Stimulated activated CD4-positive, alpha-beta T cell treated with anti-CD3 and anti-CD28 coated beads, Interleukin-2, amount 100 ng/mL, for 4 hours (primary cell): ENCODE results near the gene PLA2G4A.
"Not testable (repeated sequence)": the region's sequence is repeated elsewhere in the genome, so short reads cannot be mapped to it uniquely, and the experiment has no call there.

Source experiments
- DNase-seq: peaks from one replicate; pipeline ENCODE4 v3.0.0-alpha.2; 2020; ENCODE audit warnings: low read depth

Gene PLA2G4A

GRCh38 chr1:186922814-186923213, 94.1 kb downstream of the PLA2G4A start:
- DNase-seq, result not testable (repeated sequence)

- DNase-seq, result no peak
Measured at GRCh38 chr1:186923486-186923885, 94.7 kb downstream of the PLA2G4A start.

- no peak for DNase-seq
Measured at GRCh38 chr1:186925881-186926669, 97.3 kb downstream of the PLA2G4A start.

GRCh38 chr1:186927884-186928283, 99.1 kb downstream of the PLA2G4A start:
- DNase-seq, result no peak

GRCh38 chr1:186930238-186930637, 101.5 kb downstream of the PLA2G4A start:
- no peak for DNase-seq

GRCh38 chr1:186937016-186937670, 108.4 kb downstream of the PLA2G4A start:
- DNase-seq, result no peak

- DNase-seq, result no peak
Measured at GRCh38 chr1:186943891-186944686, 115.3 kb downstream of the PLA2G4A start.

GRCh38 chr1:186945146-186945545, 116.4 kb downstream of the PLA2G4A start:
- DNase-seq, result no peak

GRCh38 chr1:186948535-186948934, 119.8 kb downstream of the PLA2G4A start:
- DNase-seq, result no peak

GRCh38 chr1:186949173-186949572, 120.4 kb downstream of the PLA2G4A start:
- DNase-seq, result no peak

GRCh38 chr1:186950547-186950946, 121.8 kb downstream of the PLA2G4A start:
- no peak for DNase-seq

- DNase-seq, result no peak
Measured at GRCh38 chr1:186953876-186954275, 125.1 kb downstream of the PLA2G4A start.

GRCh38 chr1:186957314-186957713, 128.6 kb downstream of the PLA2G4A start:
- no peak for DNase-seq

GRCh38 chr1:186958520-186958919, 129.8 kb downstream of the PLA2G4A start:
- DNase-seq, result no peak

GRCh38 chr1:186960861-186961260, 132.1 kb downstream of the PLA2G4A start:
- DNase-seq, result no peak

- DNase-seq, result no peak
Measured at GRCh38 chr1:186965847-186966246, 137.1 kb downstream of the PLA2G4A start.

GRCh38 chr1:186966456-186966855, 137.7 kb downstream of the PLA2G4A start:
- DNase-seq, result no peak

- DNase-seq, result no peak
Measured at GRCh38 chr1:186967656-186968394, 139.1 kb downstream of the PLA2G4A start.

GRCh38 chr1:186974774-186975181, 146.0 kb downstream of the PLA2G4A start:
- no peak for DNase-seq

- DNase-seq, result no peak
Measured at GRCh38 chr1:186975220-186975619, 146.5 kb downstream of the PLA2G4A start.

- DNase-seq, result no peak
Measured at GRCh38 chr1:186976700-186977099, 148.0 kb downstream of the PLA2G4A start.
